GM21529 (cell line): ENCODE measurements around the gene CREB3L4.
"Not testable (repeated sequence)": the region's sequence is repeated elsewhere in the genome, so short reads cannot be mapped to it uniquely, and the experiment has no call there.

Experiments
- ATAC-seq: cut with Tn5 transposase; IDR thresholded peaks from one replicate; pipeline ENCODE4 v1.9.1; 2021; ENCODE audit not compliant: unreplicated experiment

CREB3L4 gene

DNA sequence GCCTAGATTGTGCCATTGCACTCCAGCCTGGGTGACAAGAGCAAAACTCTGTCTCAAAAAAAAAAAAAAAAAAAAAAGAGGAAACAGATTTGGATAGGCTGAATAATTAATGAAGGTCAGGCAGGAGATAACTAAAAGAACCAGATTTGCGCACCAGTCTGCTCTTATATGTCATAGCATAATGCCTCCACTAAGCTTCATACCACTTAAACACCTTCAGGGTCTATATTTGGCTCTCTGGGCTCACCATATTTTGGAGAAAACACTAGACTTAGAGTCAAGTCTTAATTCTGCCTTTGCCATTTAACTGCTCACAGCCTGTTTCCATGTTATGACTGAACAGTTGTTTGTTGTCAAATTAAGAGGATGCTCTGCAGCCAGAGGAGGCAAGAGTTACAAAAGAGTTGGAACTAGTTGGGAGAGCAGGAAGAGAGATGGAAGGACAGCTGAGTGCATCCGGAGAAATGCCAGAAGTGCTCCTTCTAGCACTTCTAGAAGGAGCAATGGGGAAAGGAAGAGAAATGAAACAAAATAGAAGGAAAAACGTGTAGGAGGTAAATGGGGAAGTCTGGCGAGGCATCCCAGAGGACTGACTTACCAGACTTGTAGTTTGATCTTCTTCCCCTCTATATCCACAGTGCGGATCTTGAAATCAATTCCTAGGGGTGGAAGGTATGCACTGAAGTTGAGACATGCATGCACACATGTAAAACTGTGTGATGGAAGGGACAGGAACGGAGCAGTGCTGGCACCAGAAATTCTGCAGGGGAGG lies 16.6 kb downstream of the CREB3L4 start:
- no peak for ATAC-seq

- ATAC-seq = no peak
Observed at GRCh38 chr1:153985341-153985912, 17.7 kb downstream of the CREB3L4 start.

DNA sequence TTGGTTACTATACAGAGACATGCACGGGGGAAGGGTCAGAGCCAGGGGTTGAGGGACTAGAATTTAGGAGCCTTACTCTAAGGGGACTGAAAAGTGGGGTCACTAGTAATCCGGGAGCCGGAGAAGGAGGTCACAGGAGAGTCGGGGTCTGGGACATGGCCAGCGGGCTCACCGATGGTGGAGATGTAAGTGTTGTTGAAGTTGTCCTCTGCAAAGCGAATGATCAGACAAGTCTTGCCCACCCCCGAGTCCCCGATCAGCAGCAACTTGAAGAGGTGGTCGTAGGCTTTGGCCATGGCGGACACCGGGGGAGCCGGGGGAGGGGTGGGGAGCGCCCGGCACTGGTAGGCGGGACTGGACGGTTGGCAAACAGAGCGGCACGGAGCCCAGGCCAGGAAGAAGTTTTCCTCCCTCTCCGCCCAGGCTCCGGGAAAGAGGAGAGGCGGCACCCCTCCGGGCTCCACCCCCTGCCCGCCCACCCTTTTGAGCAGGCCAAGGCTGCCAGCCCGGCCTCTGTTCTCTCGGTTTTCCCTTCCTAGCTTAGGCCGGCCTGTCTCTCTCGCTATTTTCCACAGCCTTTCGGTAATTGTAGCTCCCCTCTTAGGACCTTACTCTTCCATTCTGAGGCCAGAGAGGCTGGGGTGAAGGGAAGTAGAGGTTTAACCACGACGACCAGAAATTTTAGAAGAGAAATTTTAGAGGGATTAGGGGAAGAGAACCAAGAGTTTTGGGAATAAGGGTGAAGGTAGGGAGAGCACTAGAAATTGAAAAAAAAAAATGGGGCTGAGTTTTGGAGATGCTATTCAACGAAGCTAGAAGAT lies 18.4 kb downstream of the CREB3L4 start, which contains the start of gene RAB13:
TSS of gene RAB13 (minus strand) at position 399 of the 821 bp plus-strand sequence. CDS start at position 296, 103 bp downstream.
- no peak for ATAC-seq

- ATAC-seq = no peak
Observed at GRCh38 chr1:153987621-153988020, 19.9 kb downstream of the CREB3L4 start.

- ATAC-seq = peak; percentile 69
Observed at GRCh38 chr1:153990468-153991150, 22.9 kb downstream of the CREB3L4 start, which contains the start of gene RPS27. RPS27 (plus strand) TSS chr1:153990762; CDS start chr1:153990797, 35 bp downstream.

DNA sequence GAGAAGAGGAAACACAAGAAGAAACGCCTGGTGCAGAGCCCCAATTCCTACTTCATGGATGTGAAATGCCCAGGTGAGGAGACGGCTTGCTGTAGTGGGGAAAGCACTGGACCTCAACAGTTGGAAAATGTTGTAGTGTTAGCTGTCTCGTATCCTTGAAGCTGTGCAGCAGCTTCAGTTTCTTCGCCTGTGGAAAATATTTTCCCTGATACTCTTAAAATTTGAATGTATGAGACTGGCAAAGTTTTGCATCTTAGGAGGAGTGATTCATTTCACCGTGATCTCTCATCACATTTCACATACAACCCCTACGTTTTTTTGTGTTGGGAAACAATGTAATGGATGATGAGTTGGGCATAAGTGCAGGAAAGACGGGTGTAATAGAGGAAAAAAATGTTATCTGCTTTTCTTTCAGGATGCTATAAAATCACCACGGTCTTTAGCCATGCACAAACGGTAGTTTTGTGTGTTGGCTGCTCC lies 23.5 kb downstream of the CREB3L4 start:
- ATAC-seq = no peak

- no peak for ATAC-seq
Observed at GRCh38 chr1:153991806-153992205, 24.1 kb downstream of the CREB3L4 start.

GRCh38 chr1:153995202-153995601 lies 27.5 kb downstream of the CREB3L4 start:
- no peak for ATAC-seq

- no peak for ATAC-seq
Observed at GRCh38 chr1:153995640-153996039, 27.9 kb downstream of the CREB3L4 start.

DNA sequence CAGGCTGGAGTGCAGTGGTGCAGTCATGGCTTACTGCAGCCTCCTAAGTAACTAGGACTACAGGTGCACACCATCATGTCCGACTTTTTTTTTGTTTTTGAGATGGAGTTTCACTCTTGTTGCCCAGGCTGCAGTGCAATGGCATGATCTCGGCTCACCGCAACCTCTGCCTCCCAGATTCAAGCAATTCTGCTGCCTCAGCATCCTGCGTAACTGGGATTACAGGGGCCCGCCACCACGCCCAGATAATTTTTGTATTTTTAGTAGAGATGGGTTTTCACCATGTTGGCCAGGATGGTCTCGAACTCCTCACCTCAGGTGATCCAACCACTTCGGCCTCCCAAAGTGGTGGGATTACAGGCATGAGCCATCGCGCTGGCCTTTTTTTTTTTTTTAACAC lies 29.2 kb downstream of the CREB3L4 start:
- not testable (repeated sequence) for ATAC-seq

DNA sequence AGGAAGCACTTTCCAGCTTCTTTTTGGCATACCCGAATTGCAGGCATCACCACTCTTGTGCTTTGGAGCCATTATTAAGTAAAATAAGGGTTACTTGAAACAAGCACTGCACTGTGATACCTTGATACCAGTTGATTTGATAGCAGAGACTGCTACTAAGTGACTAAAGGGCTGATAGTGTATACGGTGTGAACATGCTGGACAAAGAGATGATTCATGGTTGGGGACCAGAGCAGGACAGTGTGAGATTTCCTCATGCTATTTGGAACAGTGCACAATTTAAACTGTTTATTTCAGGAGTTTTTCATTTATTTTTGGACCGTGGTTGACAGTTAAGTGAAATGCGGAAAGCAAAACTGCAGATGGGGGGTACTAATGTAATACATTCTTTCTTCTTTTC lies 32.7 kb downstream of the CREB3L4 start:
- no peak for ATAC-seq

- no peak for ATAC-seq
Observed at GRCh38 chr1:154006136-154006535, 38.4 kb downstream of the CREB3L4 start.

- ATAC-seq = no peak
Observed at GRCh38 chr1:154012129-154012528, 44.4 kb downstream of the CREB3L4 start.

DNA sequence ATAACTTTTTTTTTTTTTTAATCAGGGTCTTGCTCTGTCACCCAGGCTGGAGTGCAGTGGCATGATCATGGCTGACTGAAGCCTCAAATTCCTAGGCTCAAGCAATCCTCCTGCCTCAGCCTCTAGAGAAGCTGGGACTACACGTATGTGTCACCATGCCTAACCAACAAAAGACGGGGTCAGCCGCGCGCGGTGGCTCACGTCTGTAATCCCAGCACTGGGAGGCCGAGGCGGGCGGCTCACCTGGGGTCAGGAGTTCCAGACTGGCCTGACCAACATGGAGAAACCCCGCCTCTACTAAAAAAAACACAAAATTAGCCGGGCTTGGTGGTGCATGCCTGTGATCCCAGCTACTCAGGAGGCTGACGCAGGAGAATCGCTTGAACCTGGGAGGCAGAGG lies 44.8 kb downstream of the CREB3L4 start:
- ATAC-seq = not testable (repeated sequence)

DNA sequence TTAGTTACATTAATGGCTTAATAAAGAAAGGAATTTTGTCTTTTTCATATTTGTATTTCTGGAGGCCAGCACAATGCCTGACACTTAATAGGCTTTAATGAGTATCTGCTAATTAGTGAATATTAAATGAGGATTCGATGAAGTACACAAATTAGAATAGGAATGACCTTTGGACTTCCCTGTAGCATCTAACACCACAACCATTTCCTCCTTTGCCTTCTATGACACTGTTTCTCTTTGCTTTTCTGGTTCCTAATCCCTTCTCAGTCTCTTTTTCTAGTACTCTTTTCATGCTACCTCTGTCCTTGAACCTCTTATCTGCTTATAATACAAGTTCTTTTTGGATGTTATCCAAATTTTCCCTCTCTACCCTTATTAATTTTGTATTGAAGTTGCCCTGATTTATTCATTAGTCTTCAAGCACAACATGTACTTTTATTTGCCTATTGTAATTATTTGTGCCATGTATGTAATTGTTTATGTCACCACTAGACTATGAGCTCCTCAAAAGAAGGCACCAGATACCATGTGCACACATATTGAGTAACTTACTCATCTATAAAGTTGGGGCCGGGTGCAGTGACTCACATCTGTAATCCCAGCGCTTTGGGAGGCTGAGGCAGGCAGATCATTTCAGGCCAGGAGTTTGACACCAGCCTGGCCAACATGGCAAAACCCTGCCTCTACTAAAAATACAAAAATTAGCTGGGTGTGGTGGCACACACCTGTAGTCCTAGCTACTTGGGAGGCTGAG lies 46.6 kb downstream of the CREB3L4 start:
- ATAC-seq = no peak

DNA sequence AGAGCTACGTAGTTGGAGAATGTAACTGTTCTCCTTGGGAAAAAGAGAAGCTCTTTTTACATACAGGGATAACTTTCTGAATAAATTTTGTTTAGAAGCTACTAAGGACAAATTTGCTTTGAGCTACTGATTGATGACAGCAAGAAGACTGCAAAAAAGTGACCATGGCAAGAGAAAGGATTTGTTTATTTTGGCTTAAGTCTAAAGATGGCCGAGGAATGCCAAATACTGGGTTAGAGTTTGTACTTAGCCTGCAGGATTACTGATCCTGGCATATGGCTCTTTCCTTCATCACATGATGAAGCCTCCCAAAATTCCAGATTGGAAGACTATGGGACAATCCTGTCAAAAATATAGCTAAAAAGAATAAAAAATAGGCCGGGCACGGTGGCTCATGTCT lies 51.6 kb downstream of the CREB3L4 start:
- ATAC-seq = no peak

DNA sequence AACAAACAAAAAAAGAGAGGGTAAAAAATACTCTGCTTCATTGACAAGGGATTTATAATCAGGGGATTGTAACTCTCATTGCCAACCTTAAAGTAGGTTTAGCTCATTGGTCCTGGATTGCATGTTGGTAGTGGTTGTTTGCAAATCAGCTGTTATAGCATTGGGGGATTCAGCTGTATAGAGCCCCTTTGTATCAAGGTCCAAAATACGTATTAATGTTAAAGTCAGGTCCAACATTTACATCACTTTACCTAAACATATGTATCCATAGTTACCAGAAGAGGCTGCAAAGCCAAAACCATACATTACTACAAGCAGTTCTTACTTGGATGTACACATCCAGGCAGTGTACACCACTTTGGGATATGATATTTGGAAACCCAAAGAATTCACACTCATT lies 52.2 kb downstream of the CREB3L4 start:
- no peak for ATAC-seq
